Bone marrow (tissue), 2 donors: Measurements from ENCODE around the gene ETV7.
"Not testable (repeated sequence)": the region's sequence is repeated elsewhere in the genome, so short reads cannot be mapped to it uniquely, and the experiment has no call there.

ENCODE experiments used
- DNase-seq, 2 donors: peaks; one replicate each; lab custom pipeline; 2025; lab: John Stamatoyannopoulos, UW

Gene ETV7

DNA sequence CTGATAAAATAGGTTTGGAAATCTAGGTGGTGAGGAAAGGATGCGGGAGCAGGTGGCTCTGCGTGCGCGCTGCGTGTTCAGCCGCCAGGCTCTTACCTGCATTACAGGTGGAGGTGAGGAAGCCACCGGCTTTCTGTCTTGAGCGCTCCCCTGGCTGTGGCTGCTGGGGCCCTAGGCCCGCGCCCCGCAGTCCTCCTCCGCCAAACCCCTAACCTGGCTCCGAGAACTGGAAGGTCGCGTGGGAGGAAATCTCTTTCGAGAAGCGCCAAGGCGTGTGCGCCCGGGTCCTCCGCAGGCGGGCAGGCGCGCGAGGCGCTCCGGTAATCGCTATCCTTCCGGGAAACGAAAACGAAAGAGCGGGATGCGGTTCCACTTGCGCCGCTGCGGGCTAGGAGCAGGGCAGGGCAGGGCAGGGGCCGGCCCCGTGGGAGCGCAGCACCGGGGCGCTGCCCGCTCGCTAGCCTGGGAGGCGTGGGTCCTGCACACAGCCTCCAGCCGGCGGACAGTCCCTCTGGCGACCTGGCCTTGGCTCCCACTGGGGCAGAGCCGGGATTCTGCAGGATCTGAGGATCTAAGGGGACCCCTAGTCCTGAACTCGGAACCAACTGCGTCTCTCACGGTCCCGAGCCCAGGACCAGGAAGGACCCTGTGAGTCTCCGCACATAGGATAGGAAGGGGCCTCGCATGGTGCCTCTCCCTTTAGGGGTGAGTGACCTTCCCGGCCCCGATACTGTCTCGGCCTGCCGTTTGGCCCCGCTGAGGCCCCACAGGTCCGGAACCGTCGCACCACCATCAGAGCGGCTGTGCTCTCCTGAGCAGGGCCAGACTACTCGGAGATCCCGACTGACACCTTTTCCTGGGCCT, at the start of gene ETV7:
TSS of gene ETV7 (minus strand) at position 230 of the 864 bp plus-strand sequence. CDS start at position 102, 128 bp downstream.
- DNase-seq, result peak in 1 of 2 donors; percentile 9

- no peak for DNase-seq
Observed at GRCh38 chr6:36436466-36436865, 49.0 kb upstream of the ETV7 start.

GRCh38 chr6:36432151-36432671, 44.7 kb upstream of the ETV7 start:
- DNase-seq, result no peak

GRCh38 chr6:36431197-36431596, 43.7 kb upstream of the ETV7 start:
- no peak for DNase-seq

DNA sequence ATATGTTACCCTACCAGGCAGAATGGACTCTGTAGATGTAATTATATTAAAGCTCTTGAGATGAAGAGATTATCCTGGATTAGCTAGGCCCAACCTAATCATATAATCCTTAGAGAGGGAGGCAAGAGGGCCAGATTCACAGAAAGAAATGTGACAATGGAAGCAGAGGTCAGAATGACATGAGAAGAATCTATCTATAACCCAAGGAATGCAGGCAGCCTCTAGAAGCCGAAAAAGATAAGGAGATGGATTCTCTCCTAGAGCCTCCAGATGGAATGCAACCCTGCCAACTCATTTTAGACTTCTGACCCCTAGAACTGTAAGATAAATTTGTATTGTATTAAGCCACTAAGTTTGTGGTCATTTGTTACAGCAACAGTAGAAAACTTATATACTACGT, 42.9 kb upstream of the ETV7 start:
- no peak for DNase-seq

- no peak for DNase-seq
Observed at GRCh38 chr6:36428911-36429310, 41.4 kb upstream of the ETV7 start.

DNA sequence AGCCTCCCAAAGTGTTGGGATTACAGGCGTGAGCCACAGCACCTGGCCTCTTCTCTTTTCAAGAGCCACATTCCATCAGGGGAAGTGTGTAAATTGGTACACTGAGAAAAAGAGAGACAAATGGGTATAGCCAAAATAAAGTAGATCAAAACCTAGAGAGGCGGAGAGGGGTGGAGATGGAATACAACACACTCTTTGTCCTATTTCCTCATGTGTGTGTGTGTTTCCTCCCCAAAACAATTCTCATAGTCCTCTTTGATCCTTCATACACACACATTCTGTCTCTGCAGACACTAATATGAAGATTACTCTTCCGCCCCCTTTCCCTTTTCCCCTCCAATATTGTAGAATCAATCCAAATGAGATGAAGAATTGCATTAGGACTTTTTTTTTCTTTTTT, 39.2 kb upstream of the ETV7 start:
- no peak for DNase-seq

DNA sequence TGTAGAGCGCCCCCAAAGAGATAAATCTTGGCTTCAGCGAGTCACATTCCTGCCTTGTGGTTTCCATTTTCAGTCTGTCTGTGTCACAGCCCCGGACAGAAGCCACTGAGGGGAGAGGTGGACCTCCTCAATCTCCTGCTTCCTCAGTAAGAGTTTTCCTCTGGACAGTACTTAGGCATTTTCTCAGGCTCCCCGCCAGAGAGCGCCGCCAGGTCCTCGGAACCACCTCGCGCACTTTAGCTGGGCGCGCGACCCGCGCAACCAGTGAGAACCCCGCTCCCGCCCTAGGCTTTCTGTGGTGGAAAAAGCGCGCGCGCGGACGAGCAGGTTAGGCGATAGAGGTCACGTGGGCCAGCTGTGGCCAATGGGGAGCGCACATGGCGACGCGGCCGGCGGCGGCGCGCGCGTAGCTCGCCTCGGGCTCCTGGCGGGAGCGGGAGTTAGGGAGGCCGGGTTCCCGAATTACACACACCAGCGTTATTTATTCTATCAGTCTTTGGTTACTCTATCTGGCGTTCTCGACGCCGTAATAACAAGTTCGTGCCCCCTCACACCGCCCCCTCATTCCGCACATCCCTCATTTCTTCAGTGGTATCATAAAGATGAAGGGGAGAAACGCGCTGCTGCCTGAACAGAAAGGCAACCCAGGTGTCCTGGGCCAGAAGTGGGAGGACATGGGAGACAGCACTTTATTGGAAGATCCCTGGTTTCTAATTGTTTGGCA, 35.8 kb upstream of the ETV7 start:
- DNase-seq, result peak; percentile 91 to 97

- DNase-seq, result no peak
Observed at GRCh38 chr6:36422714-36423100, 35.2 kb upstream of the ETV7 start.

DNA sequence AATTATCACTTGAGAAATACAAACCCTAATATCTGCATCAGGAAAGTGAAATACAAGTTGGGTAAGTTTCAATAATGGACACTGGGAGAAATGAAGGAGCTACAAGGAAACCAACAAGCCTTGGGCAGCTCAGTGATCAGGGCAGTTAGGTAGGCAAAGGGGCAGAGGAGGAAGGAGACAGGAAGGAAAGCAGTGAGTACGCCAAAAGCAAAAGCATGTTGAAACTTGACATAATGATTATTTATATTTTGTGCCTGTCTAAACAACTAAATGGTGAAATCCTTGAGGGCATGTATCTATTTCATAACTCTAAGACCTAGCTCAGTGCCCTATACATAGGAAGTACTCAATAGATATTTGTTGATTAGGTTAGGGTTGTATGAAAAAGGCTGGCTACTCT, 31.8 kb upstream of the ETV7 start:
- DNase-seq, result no peak

GRCh38 chr6:36418558-36418957, 31.1 kb upstream of the ETV7 start:
- DNase-seq, result no peak

DNA sequence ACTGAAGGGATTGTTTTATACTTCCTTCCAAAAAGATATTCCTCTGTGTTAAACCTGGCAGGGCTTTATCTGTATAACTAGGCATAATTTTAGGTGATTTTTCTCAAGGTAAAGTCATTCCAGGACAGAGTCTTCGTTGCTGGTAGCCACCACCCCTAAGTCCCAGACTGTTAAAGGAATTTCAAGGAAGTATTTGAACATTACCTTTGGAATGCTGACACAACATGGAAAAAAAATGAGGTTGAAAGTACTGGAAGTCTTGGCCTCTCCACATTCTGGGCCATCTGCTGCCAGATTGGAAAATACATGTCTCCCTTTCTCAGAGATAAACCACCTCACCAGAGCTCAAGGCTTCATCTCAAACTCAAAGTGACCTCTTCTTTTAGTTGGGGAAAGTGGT, 27.0 kb upstream of the ETV7 start:
- DNase-seq, result no peak

GRCh38 chr6:36413489-36414480, 26.3 kb upstream of the ETV7 start:
- DNase-seq, result no peak

- not testable (repeated sequence) for DNase-seq
Observed at GRCh38 chr6:36409718-36410117, 22.2 kb upstream of the ETV7 start.

GRCh38 chr6:36404164-36404563, 16.7 kb upstream of the ETV7 start:
- no peak for DNase-seq

DNA sequence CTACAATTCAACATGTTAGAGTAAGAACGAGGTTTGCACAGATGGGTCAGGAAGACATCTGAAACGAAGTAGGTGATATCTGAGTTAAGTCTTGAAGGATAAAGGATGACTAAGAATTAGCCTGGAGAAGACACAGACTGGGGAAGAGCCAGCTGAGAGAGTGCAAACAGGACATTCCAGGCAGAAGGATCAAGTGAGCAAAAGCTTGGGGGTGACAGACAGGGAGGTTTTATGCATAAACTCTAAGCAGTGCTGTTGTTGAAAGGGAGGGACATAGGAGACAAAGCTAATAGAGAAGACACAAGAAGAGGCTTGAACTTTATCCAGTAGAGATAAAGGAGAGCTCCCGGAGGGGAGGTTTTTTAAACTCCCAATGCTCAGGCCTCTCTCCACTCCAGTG, 15.0 kb upstream of the ETV7 start:
- DNase-seq, result no peak

GRCh38 chr6:36399970-36400369, 12.5 kb upstream of the ETV7 start:
- no peak for DNase-seq

DNA sequence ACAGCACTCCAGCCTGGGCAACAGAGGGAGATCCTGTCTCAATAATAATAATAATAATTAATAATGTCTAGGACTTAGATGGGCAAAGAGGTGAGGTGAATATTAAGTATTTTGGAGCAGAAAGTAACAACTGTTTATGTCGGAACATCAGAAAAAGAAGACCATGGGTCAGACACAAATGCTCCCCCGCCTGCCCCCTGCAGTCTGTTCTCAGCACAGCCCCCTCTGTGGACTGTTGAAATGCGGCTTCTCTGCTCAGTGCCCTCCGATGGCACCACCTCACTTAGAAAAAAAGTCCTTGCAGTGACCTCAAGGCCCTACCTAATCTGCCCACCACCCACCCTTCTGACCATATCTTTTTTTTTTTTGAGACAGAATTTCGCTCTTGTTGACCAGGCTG, 5.2 kb upstream of the ETV7 start:
- DNase-seq, result no peak

DNA sequence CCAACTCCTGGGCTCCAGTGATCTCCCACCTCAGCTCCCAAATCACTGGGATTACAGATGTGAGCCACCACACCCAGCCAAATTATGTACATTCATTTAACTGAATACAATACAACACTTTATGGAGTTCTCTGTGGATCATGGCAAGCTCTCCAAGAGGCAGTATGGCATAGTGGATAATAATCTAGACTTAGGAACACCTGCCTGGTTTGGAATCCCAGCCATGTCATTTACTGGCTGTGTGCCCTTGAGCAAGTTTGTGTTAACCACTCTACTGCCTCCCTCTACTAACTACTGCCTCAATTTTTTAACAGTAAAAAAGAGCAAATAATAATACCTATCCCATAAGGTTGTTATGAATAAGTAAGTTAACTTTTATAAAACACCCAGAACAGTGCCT, 1.9 kb upstream of the ETV7 start:
- no peak for DNase-seq

DNA sequence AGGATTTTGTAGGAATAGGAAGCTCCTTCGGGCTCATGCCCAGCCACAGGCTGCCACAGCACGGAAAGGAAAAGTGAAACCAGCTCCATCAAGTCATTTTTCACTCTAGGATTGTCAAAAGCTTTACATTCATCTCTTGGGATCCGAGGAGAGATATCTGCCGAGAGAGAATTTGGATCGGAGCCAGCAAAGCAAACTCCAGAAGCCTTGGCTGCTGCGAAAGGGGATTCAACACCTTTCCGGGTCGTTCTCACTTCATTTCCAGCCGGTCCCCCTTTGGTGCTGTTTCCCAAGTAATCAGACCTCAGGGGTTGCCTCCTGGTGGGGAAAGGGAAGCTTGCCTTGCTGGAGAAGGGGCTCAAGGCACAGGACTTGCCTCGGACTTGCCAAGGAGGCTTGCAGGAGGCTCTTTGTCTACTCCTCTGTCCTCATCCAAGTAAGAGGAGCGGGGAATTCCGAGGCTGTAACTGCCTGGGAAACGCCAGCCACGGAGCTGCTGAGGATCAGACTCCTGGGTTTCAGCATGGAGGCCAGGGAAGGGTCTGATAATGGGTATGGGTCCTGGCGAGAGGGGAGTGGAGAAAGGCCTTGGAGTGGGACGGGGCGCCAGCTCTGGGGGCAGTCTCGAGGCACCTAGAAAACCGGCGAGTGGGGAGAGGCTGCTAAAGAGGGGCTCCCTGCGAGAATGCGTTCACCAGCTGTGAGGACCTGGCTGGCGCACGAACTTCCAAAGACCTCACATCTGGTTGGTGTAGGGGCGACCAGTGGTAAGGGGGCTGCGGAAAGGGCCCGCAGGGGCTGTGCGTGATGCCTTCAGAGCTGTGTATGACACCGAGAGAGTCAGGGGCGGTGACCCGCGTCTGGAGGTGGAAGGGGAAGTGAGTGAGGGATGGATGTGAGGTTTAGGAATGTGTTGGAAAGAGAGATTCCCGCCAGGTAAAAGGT, 702 bp downstream of the ETV7 start:
- DNase-seq, result peak in 1 of 2 donors; percentile 52

DNA sequence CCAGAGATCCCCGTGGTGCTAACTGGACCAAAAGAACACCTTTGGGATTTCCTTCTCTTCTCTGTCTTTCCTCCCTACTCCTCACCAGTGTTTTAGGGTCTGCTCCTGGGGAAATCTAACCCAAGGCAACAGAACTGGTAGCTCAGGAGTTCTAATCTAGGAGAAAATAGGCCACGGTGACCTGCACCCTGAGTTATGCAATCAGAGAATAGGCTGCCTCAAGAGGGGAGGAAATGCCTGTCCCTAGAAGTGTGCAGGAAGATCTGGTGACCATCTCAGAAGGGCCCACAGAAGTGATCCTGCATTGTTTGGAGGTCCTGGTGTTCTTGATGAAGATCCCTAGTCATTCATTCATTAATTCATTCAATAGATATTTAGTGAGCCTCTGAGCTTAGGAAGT, 3.4 kb downstream of the ETV7 start:
- DNase-seq, result no peak
